Measurements from ENCODE around the gene TIFAB. TPM values are rescaled to one million over a fixed set of nuclear protein-coding genes. Genes with fewer than 3 reads are reported as not detected.

TIFAB gene
- total and polyA plus RNA-seq, 8 donors: 0.12 to 0.21 TPM; not detected in 6

DNA sequence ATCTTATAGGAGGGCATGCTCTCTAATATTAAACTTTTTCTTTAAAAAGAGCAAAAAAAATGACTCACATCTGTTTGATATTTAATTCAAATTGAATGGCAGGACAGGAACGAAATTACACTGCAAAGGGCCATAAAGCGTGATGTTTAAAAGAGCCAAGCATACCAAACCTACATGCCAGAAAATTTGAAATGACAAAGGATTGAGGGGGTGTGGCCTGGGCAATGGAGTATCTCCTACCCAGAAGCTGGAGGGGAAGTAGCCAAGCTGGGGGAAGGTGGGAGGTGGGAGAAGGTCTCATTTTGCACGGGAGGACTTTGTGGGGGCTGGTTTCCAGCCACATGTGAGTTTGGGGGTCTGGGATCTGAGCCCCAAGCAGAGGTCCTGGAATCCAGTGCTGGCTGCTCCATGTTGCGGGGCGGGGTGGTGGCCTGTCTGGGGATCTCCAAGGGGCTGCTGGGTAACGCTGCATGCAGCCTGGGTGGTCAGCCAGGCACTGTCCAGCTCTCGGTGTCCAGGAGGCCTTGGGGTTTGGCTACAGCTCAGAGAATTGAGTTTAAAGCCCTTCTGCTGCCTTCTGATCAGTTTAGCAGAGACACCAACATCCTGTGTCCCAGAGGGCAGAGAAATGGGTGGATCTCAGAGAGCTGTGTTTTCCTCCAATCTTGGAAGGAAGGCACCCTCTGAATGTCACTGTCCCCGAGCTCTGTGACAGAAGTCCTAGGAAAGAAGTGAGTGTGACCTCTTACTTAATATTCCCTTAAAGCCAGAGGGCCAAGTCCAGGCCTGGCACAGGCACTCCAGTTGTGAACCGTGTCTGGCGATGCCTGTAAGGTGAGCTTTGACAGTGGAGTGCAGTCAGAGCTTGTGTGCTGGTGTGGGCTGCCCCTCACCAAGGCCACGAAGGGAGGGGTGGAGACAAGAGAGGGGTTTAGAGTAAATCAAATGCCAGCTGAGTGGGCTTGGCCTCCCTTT is 12.6 kb downstream of the TIFAB start:
- 69% methylated on average over 10 to 11 of the region's 11 CpGs for WGBS, 2 donors
- Histone ChIP-seq H3K4me3 (no peak overlapping the region), H3K36me3 (no peaks in the 10 kb centered on the region), H3K27me3 (no peaks in the 10 kb centered on the region), H3K9me3 (no peaks in the 10 kb centered on the region), H3K4me1 (no peaks in the 10 kb centered on the region), H3K27ac (no peak overlapping the region)
- DNase-seq (peak in 1 of 6 donors; percentile 4), ATAC-seq (no peak), FAIRE-seq (no peak)
- TF ChIP-seq, protein P1, sequence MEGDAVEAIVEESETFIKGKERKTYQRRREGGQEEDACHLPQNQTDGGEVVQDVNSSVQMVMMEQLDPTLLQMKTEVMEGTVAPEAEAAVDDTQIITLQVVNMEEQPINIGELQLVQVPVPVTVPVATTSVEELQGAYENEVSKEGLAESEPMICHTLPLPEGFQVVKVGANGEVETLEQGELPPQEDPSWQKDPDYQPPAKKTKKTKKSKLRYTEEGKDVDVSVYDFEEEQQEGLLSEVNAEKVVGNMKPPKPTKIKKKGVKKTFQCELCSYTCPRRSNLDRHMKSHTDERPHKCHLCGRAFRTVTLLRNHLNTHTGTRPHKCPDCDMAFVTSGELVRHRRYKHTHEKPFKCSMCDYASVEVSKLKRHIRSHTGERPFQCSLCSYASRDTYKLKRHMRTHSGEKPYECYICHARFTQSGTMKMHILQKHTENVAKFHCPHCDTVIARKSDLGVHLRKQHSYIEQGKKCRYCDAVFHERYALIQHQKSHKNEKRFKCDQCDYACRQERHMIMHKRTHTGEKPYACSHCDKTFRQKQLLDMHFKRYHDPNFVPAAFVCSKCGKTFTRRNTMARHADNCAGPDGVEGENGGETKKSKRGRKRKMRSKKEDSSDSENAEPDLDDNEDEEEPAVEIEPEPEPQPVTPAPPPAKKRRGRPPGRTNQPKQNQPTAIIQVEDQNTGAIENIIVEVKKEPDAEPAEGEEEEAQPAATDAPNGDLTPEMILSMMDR (IDR thresholded peaks at IDR 0.05): no peak
- intact Hi-C loops (cut with DNase I): no loop called here

DNA sequence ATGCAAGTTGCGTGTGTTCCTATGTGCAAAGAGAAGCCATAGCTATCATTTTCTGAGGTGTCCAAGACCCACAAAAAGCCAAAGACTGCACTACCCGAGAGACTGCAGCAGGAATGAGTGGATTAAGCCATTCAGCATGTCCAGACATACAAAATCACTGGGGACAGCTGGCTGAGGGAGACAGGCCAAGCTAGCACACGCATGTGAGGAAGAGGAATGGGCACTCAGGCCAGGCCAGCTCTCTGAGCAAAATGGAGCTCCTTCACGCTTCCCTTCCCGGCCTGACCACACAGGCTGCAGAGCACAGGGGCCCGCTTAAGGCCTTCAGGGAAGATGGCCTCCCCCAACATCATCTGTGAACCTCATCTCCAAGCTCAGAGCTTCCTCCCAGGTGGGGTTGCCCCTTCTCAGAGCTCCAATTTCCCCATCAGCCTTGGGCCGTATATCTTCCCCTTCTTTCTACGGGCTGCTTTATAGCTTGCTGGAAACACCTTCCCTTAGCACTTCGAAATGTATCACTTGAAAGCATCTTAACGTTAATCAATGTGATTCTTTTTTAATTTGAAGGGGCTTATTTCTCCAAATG is 13.4 kb downstream of the TIFAB start:
- no peak for DNase-seq
- no peak for ATAC-seq
- H3K27ac ChIP-seq: no peak overlapping the region
- H3K4me1 ChIP-seq: no peaks in the 10 kb centered on the region
- H3K36me3 ChIP-seq: no peaks in the 10 kb centered on the region
- intact Hi-C loops (cut with DNase I): no loop called here
- H3K9me3 ChIP-seq: no peaks in the 10 kb centered on the region
- WGBS, 2 donors: 80 to 86% methylated on average over 10 of the region's 10 CpGs
- no peak overlapping the region for H3K4me3 ChIP-seq
- H3K27me3 ChIP-seq: no peaks in the 10 kb centered on the region
- no peak for FAIRE-seq
- TF ChIP-seq, protein P1 (IDR thresholded peaks at IDR 0.05): no peak

DNA sequence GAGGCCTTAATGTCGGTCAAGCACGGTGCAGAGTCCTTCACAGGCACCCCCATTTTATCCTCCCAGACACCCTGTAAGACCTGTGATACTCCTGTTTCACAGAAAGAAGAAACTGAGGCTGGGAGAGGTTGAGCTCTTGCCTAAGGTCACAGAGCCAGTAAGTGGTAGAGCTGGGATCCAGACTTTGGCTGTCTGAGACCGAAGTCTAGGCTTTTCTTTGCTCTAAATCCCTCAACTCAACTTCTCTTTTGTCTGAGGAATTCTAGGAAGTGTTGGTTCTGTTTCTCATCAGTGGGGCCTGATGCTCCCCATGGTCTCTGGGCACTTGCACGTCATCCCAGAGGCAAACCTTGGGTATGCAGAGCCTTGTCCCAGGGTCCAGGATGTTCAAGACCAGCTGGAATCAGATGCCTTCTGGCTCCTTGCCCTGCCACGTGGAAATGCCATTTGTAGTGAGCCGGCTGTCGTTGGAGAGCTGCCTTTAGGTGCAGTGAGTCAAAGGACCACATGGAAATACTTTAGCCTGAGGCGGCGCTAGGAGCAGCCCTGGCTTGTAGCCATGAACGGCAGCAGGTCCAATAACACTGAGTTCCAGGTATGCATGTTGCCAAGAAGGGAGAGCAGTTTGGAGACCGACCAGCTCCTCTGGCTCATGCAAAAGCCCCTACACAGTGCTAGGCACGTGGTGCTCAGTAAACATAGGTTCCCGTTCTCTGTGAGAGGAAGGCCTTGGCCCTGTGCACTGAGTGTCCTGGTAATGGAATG is 14.2 kb downstream of the TIFAB start:
- intact Hi-C loops (cut with DNase I): no loop called here
- 58 to 59% methylated on average over 13 of the region's 13 CpGs for WGBS, 2 donors
- Histone ChIP-seq H3K36me3 (no peaks in the 10 kb centered on the region), H3K9me3 (no peaks in the 10 kb centered on the region), H3K4me3 (no peak overlapping the region), H3K4me1 (no peaks in the 10 kb centered on the region), H3K27ac (no peak overlapping the region), H3K27me3 (no peaks in the 10 kb centered on the region)
- DNase-seq (peak in 3 of 6 donors; percentile 33 to 60 (median 43)), ATAC-seq (peak in 2 of 4 donors; percentile 40 to 43), FAIRE-seq (no peak)
- TF ChIP-seq, protein P1 (IDR thresholded peaks at IDR 0.05): no peak

DNA sequence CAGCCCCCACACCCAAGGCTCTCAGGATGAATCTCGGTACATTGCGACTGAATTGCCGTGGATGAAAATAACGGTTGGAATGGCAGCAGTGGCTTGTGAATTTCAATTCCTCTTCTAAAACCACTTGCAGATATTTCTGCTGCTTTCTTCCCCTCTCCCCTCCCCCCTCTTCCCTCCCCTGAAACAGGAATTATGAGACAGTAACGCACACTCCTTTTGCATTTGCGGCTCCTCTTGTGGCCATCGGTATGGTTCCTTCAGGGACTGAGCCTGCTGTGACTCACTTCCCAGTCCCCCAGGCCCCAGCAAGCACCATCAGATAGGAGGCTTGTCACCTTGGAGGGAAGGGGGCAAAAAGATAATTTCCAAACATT is 14.7 kb downstream of the TIFAB start:
- TF ChIP-seq, protein P1 (IDR thresholded peaks at IDR 0.05): no peak
- DNase-seq (no peak), ATAC-seq (peak in 2 of 4 donors; percentile 12 to 59), FAIRE-seq (no peak)
- no peaks in the 10 kb centered on the region for H3K27me3 ChIP-seq
- no peak overlapping the region for H3K4me3 ChIP-seq
- no peaks in the 10 kb centered on the region for H3K4me1 ChIP-seq
- intact Hi-C loops (cut with DNase I): no loop called here
- 71 to 78% methylated on average over 7 of the region's 7 CpGs for WGBS, 2 donors
- no peak overlapping the region for H3K27ac ChIP-seq
- no peaks in the 10 kb centered on the region for H3K9me3 ChIP-seq
- H3K36me3 ChIP-seq: no peaks in the 10 kb centered on the region
